NCI-H69 (cell line): ENCODE measurements around the gene IKZF2.

Source experiments
- DNase-seq: peaks from one replicate; lab custom pipeline; 2025; lab: John Stamatoyannopoulos, UW

Gene IKZF2

GRCh38 chr2:212997526-212998020, 153.8 kb downstream of the IKZF2 start:
- DNase-seq: no peak

GRCh38 chr2:212995920-212996319, 155.5 kb downstream of the IKZF2 start:
- no peak for DNase-seq

- DNase-seq: no peak
These were observed 156.4 kb downstream of the IKZF2 start for GRCh38 chr2:212994976-212995375.

GRCh38 chr2:212991120-212991519, 160.3 kb downstream of the IKZF2 start:
- DNase-seq: no peak

GRCh38 chr2:212990697-212991096, 160.7 kb downstream of the IKZF2 start:
- DNase-seq: no peak

- DNase-seq: no peak
These were observed 163.9 kb downstream of the IKZF2 start for GRCh38 chr2:212987492-212987891.

GRCh38 chr2:212984129-212984528, 167.3 kb downstream of the IKZF2 start:
- no peak for DNase-seq

- DNase-seq: no peak
These were observed 171.6 kb downstream of the IKZF2 start for GRCh38 chr2:212979799-212980198.

GRCh38 chr2:212979046-212979612, 172.3 kb downstream of the IKZF2 start:
- no peak for DNase-seq

GRCh38 chr2:212977152-212977551, 174.3 kb downstream of the IKZF2 start:
- no peak for DNase-seq

- DNase-seq: no peak
These were observed 176.1 kb downstream of the IKZF2 start for GRCh38 chr2:212975333-212975732.

GRCh38 chr2:212974692-212975091, 176.7 kb downstream of the IKZF2 start:
- no peak for DNase-seq

- no peak for DNase-seq
These were observed 178.1 kb downstream of the IKZF2 start for GRCh38 chr2:212973347-212973746.

GRCh38 chr2:212970132-212970531, 181.3 kb downstream of the IKZF2 start:
- DNase-seq: no peak

- DNase-seq: no peak
These were observed 182.9 kb downstream of the IKZF2 start for GRCh38 chr2:212968284-212969081.

- no peak for DNase-seq
These were observed 184.5 kb downstream of the IKZF2 start for GRCh38 chr2:212966884-212967283.

GRCh38 chr2:212962691-212963090, 188.7 kb downstream of the IKZF2 start:
- no peak for DNase-seq

GRCh38 chr2:212961255-212961654, 190.2 kb downstream of the IKZF2 start:
- DNase-seq: no peak

GRCh38 chr2:212960336-212960735, 191.1 kb downstream of the IKZF2 start:
- no peak for DNase-seq

GRCh38 chr2:212959471-212960117, 191.8 kb downstream of the IKZF2 start:
- no peak for DNase-seq

- DNase-seq: no peak
These were observed 192.6 kb downstream of the IKZF2 start for GRCh38 chr2:212958757-212959295.

GRCh38 chr2:212958133-212958532, 193.3 kb downstream of the IKZF2 start:
- no peak for DNase-seq

GRCh38 chr2:212957624-212958023, 193.8 kb downstream of the IKZF2 start:
- no peak for DNase-seq
